GM12874 (cell line): ENCODE data around the gene HIPK2.

Experiments used
- CTCF ChIP-seq: IDR thresholded peaks from 2 replicates; pipeline ENCODE4 v1.5.1; 2011; ENCODE audit warnings: low read depth, mild to moderate bottlenecking, control low read depth, low read length, moderate library complexity; ENCODE audit not compliant: insufficient read depth

The HIPK2 gene

DNA sequence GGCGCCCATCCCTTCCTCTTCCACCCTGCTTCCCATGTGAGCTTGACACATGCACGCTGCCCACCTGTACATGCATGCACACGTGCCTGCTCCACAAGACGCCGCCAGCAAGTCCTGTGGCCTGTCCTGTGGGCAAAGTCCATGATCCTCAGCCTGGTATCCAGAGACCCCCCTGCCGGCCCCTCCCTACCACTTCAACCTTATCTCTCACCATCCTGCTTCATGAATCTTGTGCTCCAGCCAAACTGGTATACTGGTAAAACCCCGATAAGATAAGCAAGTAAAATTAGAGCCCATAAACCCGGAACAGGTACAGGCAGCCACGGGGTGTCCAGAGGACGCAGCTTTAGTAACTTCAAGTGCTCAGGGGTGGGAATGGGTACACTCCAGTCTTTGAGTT is 39.5 kb upstream of the HIPK2 start:
- no peak for TF ChIP-seq CTCF

DNA sequence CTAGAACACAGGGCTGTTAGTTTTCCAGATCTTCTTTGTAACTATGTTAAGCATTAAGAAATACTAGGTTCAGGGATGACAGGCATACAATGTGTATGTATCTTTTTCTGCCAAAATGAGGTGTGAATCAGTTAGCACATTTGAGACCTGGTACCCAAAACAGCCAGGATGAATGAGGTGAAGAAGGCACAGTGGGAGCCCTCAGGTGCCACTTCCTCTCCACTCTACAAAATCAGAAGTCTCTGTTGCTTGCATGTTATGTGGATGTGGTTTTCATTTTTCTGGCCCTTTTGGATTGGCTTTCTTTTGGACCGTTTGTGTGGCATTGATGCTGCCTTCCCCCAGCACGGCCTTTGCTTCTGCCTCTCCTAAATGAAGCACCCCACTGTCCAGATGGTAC is 35.9 kb upstream of the HIPK2 start:
- no peak for TF ChIP-seq CTCF

DNA sequence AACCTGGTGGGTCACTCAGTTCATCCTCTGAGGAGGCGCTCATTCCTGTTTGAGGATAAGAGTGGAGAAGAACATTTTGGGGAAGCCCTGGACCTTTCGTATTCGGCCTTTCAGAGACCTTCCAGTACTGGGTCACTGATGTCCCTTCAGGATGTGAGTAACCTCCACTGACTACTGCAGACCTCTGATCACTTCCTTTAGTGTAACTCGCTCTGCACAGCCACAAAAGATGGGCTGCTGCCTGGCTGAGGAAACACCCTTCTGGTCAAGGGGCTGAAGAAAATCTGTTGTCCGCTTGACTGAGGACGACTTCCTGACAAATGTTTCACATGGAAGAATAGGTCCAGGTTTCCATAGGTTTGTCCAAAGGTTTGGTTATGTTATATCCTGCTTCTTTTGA is 35.4 kb upstream of the HIPK2 start:
- TF ChIP-seq CTCF: no peak

DNA sequence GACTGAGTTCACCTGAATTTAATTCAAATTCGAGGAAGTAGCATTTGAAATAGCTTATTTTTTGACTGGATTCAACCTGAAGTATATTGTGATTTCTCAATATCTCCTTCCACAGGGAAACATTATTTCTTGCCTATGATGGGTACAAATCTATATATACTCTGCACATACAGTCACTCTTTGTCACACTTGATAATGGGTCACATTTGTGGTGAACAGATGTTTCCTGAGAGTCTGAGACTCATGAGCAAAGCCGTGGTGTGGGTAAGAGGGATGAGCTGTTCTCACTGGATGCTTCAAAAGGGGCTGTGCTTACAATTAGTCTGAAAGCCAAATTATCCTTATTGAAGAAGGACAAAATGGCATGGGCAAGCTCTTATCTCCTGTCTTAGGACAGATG is 33.3 kb upstream of the HIPK2 start:
- TF ChIP-seq CTCF: no peak

DNA sequence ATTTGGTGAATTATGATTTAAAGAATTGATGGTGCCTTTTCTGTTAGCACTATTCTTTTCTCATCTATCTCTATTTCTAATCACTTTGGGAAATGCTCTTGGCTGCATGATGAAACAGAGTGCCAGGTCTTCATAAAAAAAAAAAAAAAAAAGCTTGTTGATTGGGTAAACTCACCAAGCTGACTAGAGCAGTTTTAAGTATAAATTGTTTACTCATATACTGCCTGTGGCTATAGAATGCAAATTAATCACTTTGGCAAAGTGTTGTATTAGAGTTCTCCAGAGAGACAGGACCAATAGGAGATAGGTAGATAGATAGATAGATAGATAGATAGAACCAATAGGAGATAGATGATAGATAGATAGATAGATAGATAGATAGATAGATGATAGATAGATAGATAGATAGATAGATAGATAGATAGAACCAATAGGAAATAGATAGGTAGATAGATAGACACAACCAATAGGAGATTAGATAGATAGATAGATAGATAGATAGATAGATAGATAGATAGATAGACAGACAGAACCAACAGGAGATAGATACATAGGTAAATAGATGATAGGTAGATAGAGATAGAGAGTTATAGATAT is 31.1 kb upstream of the HIPK2 start:
- no peak for TF ChIP-seq CTCF

- no peak for TF ChIP-seq CTCF
Measured at GRCh38 chr7:139808427-139808826, 30.6 kb upstream of the HIPK2 start.

GRCh38 chr7:139807009-139807408 is 29.2 kb upstream of the HIPK2 start:
- no peak for TF ChIP-seq CTCF

GRCh38 chr7:139804571-139804970 is 26.8 kb upstream of the HIPK2 start:
- TF ChIP-seq CTCF: no peak
